Bronchial epithelial cell (primary cell): Measurements from ENCODE around the gene OR51B4. TPM values are rescaled to one million over a fixed set of nuclear protein-coding genes. Genes with fewer than 3 reads are reported as not detected.
"Not testable (repeated sequence)": the region's sequence is repeated elsewhere in the genome, so short reads cannot be mapped to it uniquely, and the experiment has no call there.

ENCODE experiments used
- DNase-seq: peaks from one replicate; pipeline ENCODE4 v3.0.0-alpha.2; 2010; ENCODE audit warnings: low read depth
- FAIRE-seq: peaks from 2 replicates; lab custom pipeline; 2011; peaks lifted over from hg19 to GRCh38; lab: Jason Lieb, UNC
- H3K27me3 ChIP-seq: 2 replicates; pipeline ENCODE4 v1.5.1; 2011; ENCODE audit warnings: low read length; ENCODE audit not compliant: control insufficient read depth, insufficient read depth
- H3K36me3 ChIP-seq: 2 replicates; pipeline ENCODE4 v1.5.1; 2011; ENCODE audit warnings: low read length; ENCODE audit not compliant: control insufficient read depth, insufficient read depth
- H3K4me3 ChIP-seq: 2 replicates; pipeline ENCODE4 v1.5.1; 2011; ENCODE audit warnings: mild to moderate bottlenecking, low read depth, low read length, control low read depth
- total RNA-seq: library from RNA; depleted of rRNA; stranded (reverse); fragments of >200 nt; gene quantifications from 2 replicates; pipeline ENCODE4 v1.2.1, GENCODE V29; 2014
- TF ChIP-seq, protein P1 (sequence below): IDR thresholded peaks from 2 replicates; pipeline ENCODE4 v1.5.1; 2011; ENCODE audit warnings: mild to moderate bottlenecking, moderate library complexity, low read length, control low read depth, inconsistent platforms; ENCODE audit not compliant: insufficient read depth, severe bottlenecking

OR51B4 gene
- total RNA-seq, 1 donor from 2014 or later: not detected

DNA sequence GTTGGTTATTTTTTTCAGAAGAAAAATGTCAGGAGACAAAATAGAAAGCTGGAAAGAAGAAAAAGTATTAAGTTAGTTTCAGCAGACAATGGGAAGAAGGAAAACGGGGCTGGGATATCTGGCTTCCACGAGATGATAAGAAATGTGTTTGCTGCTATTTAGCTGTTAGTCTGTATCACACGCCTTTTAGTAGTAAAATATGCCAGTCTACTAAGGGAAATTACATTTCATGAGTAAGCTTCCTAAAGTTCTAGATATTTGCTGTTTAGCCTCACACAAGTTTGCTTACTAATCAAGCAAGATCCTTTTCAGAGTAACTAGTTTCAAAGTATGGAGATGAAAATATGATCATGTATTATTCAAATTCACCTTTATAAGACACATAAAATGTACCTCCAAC is 1.5 kb downstream of the OR51B4 start:
- DNase-seq (no peak), FAIRE-seq (no peak)
- H3K27me3 ChIP-seq: no peaks in the 10 kb centered on the region
- no peak overlapping the region for H3K4me3 ChIP-seq
- no peaks in the 10 kb centered on the region for H3K36me3 ChIP-seq
- TF ChIP-seq, protein P1, sequence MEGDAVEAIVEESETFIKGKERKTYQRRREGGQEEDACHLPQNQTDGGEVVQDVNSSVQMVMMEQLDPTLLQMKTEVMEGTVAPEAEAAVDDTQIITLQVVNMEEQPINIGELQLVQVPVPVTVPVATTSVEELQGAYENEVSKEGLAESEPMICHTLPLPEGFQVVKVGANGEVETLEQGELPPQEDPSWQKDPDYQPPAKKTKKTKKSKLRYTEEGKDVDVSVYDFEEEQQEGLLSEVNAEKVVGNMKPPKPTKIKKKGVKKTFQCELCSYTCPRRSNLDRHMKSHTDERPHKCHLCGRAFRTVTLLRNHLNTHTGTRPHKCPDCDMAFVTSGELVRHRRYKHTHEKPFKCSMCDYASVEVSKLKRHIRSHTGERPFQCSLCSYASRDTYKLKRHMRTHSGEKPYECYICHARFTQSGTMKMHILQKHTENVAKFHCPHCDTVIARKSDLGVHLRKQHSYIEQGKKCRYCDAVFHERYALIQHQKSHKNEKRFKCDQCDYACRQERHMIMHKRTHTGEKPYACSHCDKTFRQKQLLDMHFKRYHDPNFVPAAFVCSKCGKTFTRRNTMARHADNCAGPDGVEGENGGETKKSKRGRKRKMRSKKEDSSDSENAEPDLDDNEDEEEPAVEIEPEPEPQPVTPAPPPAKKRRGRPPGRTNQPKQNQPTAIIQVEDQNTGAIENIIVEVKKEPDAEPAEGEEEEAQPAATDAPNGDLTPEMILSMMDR: no peak

DNA sequence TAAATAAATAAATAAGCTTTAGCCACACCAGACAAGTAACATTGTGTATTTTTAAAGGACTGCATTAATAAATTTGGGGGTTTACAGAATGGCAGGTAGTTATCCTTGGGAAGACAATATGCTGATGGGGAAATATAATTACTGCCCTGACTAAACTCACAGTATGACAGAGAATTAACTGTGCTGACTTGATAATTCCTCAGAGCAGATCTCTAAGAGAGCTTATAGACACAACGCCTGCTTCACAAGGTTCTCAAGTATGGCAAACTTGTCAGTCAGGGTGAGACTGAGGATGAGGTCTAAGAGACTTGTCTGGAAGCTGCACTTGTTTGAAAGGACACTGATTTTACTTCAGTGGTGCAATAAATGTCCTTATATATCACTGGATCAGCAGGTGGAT is 3.3 kb downstream of the OR51B4 start:
- no peaks in the 10 kb centered on the region for H3K36me3 ChIP-seq
- no peaks in the 10 kb centered on the region for H3K27me3 ChIP-seq
- FAIRE-seq: no peak
- no peak for DNase-seq
- no peak overlapping the region for H3K4me3 ChIP-seq
- TF ChIP-seq, protein P1: no peak

DNA sequence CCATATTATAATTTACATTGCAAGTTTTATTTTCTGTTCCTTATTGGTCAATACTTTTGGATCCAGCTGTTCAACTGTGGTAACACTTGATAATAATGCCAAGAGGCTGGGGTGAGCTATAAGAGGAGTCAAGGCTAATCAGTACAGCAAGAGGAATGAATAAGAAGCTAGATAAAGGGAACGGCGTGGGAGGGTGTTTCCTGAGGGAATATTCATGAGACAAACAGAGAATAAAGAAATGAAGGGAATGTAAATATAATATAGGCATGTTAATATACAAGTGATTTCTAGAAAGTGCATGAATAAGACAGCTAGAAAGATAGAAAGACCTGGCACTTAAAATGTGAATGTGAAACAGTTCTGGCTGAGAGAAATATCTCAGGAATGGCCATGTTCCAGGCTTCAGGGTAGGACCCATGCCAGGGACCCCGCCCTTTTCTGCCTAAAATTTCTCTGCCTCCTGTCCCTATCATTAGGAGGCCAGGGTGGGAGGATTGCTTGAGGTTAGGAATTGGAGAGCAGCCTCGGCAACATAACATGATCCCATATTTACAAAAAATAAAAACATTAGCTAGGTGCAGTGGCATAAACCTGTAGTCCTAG is 3.9 kb downstream of the OR51B4 start:
- no peak for FAIRE-seq
- TF ChIP-seq, protein P1: no peak

DNA sequence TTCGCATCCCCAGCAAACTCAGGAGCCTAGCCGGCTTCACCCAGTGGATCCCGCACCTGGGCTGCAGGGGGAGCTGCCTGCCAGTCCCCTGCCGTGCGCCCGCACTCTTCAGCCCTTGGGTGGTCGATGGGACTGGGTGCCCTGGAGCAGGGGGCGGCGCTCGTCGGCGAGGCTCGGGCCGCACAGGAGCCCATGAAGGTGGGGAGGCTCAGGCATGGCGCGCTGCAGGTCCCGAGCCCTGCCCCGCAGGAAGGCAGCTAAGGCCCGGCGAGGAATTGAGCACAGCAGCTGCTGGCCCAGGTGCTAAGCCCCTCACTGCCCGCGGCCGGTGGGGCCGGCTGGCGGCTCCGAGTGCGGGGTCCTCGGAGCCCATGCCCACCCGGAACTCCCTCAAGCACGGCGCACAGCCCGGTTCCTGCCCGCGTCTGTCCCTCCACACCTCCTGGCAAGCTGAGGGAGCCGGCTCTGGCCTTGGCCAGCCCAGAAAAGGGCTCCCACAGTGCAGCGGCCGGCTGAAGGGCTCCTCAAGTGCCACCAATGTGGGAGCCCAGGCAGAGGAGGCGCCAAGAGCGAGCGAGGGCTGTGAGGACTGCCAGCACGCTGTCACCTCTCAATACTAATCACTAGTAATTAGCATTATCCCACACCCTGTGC is 7.3 kb downstream of the OR51B4 start:
- not testable (repeated sequence) for H3K36me3 ChIP-seq, FAIRE-seq, H3K4me3 ChIP-seq, DNase-seq, H3K27me3 ChIP-seq

More for the DNA sequence above, 3.9 kb downstream of the OR51B4 start:
- Histone ChIP-seq H3K4me3 (no peak overlapping the region), H3K36me3 (no peaks in the 10 kb centered on the region), H3K27me3 (no peaks in the 10 kb centered on the region)
- DNase-seq: no peak

DNA sequence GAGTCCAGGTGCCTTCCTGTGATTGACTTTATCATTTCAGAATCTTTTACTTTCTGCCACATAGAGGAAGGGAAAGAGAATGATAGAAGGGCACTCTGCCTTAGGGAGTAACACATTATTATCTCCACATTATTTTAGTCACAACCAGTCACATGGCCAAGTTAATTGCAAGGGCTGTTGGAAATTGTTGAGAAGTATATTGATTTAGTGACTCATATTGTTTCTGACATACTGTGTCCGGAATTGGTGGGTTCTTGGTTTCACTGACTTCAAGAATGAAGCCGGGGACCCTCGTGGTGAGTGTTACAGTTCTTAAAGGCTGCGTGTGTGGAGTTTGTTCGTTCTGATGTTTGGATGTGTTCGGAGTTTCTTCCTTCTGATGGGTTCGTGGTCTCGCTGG is 8.7 kb downstream of the OR51B4 start:
- H3K36me3 ChIP-seq: no peaks in the 10 kb centered on the region
- H3K4me3 ChIP-seq: no peak overlapping the region
- H3K27me3 ChIP-seq: no peaks in the 10 kb centered on the region
- no peak for DNase-seq
- TF ChIP-seq, protein P1: no peak
- no peak for FAIRE-seq

DNA sequence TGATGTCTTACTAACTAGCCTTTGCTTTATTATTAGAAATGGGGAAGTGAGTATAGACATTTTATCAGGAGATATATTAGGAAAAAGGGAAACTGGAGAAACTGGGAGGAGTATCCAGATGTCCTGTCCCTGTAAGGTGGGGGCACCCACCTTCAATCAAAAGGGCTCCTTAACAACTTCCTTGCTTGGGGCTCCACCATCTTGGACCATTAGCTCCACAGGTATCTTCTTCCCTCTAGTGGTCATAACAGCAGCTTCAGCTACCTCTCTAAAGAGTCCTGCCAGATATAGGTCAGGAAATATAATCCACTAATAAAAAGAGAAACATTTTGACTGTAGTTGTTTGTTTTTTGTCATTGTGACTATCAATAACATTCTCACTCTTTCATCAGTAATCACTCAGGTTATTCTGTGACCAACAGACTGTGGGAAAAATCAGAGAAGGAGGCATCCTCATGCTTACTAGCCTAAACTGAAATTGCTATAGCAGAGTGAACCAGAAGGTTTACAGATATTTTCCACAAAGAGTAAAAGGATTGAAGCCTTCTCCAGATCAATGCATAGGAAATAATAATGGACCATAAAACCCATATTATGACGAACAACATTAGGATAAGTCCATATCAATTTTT is 10.4 kb downstream of the OR51B4 start:
- DNase-seq (peak; percentile 70), FAIRE-seq (no peak)
- Histone ChIP-seq H3K36me3 (no peaks in the 10 kb centered on the region), H3K27me3 (no peaks in the 10 kb centered on the region), H3K4me3 (no peak overlapping the region)
- TF ChIP-seq, protein P1: peak; percentile 80
